Measurements from ENCODE around the gene CASK.

Gene CASK

DNA sequence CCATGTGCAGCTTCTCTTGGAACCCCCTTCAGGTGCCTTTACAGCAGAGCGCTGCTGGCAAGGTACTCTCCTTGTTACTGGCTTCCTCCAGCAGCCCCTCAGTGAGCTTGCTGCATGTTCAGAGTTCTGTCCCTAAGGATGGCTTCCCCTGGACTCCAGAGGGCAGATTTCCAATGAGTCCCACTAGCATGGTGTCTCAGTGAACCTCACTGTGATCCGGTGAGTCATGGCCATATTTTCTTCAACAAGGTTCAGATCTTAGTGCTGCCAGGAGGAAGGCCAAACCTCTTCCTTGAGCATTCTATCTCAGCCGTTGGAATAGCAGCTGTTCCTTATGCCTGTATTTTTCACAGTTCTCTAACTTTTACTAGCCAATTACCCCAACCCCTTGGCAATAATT, 98.8 kb downstream of the CASK start:
- no peak for FAIRE-seq

DNA sequence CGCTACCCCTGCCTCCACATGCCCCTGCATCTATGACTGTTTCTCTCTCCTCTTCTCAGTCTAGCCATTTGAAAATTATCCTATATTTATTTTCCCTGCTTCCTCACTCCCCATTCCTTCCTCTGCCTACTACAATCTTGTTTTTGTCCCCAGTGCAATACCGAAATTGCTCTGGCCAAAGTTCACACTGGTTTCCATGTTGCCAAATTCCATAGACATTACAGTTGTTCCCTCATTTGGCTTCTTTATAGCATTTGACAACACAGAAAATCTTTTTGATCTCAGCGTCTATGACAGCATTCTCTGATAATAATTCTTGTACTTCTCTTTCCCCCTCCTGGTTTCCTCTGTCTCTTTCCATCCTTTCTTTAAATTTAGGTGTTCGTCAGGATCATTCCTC, 100.0 kb downstream of the CASK start:
- FAIRE-seq: no peak

DNA sequence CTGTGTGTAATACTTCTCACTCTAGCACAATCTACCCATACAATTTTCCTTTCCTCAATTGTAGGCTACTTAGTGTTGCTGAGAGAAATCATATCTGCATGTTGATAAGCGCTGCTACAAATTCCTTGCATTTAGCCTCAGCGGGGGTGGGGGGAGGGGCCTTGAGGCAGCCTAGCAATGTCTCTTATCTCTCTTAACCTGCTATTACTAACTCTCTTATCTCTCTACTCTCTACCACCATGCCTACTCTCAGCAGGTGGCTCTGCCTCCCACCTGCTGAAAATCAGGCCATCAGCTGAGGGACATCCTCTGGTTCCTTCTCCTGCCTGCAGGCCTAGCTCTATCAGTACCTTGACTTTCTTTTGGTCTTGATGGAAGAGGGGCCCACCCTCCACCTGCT, 100.5 kb downstream of the CASK start:
- no peak for FAIRE-seq

DNA sequence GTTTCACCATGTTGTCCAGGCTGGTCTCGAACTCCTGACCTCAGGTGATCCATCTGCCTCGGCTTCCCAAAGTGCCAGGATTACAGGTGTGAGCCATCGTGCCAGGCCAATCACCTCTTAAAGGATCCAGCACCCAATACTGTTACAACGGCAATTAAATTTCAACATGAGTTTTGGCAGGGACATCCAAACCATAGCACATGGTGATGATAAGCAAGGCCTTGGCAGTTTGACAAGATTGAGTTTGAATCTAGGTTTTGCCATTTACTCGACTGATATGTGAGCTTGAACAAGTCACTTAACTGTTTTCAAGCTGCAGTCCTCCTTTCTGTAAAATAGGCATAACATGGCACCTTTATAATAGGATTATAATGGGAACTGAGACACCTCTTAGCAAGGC, 115.3 kb downstream of the CASK start:
- no peak for FAIRE-seq

DNA sequence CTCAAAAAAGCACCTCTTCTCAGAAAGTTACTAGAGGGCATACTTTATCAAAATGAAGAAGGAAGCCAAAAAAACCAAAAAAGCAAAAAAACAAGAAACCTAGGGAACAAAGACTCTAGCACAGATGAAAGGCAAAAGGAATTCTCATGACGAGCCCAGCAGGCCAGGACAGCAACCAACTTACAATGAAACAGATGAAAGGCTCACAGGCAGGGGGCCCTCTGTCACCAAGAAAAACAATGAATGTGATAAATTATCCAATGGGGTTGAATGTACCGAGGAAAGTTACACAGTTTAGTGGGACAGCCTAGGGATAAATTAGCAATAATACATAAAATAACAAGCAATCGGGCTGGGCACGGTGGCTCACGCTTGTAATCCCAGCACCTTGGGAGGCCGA, 120.4 kb downstream of the CASK start:
- FAIRE-seq: no peak

DNA sequence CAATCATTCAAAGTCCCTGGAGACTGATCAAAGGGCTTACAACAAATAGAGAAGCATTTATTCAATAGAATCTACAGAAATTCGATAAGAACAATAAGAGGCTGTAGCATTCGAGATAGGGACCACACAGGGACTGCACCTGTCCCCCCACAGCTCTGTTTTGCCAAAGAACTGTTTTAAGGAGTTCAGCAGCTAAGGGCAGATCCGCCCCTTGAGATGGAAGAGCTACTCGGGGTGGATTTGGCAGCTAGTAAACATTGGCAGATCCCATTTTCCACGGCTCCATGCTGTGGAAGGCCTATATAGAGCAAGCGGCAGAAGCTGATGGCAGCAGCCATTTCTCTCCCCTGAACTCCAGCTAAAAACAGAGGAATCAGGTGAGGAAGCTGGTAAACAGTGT, 123.7 kb downstream of the CASK start:
- FAIRE-seq: no peak

DNA sequence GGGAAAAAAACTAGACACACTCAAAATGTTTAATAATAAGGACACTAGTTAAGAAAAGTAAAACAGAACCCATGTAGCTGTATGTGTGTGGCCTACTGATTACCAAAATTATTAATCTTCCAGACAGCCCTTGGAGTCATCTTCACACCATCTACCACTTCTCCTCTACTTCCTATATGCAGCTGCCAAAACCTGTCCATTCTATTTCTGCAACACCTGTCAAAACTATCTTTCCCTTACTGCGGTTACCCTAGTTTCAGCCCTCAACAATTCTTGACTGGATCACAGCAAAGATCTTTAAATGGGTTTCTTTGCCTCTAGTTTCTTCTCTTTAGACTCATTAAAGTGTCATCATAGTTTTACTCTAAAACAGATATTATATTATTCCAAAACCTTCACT, 126.8 kb downstream of the CASK start:
- no peak for FAIRE-seq

DNA sequence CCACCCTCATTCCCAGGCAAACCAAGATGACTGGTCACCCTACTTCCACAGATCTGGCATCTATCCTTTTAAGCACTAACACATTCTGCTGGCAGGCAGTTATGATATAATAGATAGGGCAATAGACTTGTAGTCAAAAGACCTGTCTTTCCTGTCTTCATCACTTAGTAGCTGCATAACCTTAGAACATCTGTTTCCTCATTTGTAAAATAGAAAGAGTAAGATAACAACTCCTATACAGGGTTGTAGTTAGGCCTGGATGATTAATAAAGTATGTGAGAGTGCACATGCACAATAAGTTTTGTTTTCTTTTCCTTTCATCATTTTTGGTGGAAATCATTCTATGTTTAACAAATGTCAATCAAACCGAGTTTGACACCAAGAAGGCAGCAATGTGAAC, 127.3 kb downstream of the CASK start:
- FAIRE-seq: no peak

DNA sequence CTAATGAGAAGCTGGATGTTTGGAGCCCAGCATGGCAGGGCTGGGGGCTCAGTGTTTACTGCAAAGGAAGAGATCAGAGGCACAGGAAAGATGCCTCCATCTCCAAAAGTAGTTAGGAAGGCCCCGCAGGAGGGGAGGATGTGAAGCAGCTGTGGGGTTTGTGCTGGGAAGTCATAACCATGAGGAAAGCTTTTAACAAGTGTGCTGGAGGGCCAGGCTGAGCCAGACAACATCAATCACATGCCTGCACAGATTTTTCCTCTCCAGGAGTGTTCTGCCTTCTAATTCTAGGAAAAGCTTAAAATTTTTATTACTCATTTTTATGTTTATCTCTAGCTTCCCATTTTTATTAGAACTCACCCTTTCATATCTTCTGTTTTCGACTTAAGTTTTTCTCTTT, 134.0 kb downstream of the CASK start:
- FAIRE-seq: no peak

DNA sequence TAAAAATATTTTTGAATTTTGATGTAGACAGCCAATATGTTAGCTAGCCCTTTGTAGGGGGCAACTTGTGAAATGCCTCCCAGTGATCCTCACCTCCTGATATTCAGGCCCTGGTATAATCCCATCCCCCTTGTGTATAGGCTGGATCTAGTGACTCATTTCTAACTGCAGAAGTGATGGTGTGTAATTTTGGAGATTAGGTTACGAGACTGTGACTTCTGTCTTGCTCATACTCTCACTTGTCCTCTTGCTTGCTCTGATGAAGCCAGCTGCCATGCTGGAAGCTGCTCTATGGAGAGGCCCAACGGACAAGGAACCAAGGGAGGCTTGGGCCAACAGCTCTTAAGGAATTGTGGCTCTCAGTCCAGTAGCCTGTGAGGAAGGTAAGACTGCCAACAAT, 137.7 kb downstream of the CASK start:
- no peak for FAIRE-seq

DNA sequence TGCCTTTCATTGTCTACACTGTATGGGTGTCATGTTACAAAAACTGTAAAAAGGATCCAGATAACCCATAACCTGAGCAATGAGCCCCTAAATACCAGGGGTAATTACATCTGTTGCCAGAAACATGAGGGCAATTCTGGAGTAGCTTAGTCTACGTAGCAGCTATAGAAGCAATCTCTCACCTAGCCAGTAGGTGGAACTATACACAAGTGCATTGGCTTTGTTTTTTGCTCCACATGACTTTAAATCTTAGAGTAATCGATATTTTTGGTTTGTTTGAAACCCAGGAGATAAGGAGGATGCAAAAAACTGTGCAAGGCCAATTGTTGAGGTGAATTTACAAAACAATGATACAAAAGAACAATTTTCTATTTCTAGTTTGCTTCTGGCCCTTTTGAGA, 141.9 kb downstream of the CASK start:
- FAIRE-seq: no peak

DNA sequence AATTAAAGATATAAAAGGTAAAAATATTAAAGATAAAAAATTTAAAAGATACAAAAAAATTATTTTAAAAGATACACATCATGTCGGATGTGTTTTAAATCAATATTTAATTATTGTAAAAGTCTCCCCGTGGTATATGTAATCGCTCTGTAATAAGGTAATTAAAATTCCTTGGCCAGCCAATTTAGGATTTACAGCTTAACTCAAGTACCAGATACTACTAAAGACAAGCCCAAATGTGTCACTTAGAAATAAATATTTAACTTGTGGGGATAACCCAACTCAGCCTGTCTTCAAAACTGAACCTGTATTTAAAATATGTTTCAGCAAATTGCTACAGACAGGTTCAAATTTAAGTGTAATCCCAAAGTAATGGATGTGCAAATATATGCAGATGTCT, 143.4 kb downstream of the CASK start:
- peak; percentile 46 for FAIRE-seq

DNA sequence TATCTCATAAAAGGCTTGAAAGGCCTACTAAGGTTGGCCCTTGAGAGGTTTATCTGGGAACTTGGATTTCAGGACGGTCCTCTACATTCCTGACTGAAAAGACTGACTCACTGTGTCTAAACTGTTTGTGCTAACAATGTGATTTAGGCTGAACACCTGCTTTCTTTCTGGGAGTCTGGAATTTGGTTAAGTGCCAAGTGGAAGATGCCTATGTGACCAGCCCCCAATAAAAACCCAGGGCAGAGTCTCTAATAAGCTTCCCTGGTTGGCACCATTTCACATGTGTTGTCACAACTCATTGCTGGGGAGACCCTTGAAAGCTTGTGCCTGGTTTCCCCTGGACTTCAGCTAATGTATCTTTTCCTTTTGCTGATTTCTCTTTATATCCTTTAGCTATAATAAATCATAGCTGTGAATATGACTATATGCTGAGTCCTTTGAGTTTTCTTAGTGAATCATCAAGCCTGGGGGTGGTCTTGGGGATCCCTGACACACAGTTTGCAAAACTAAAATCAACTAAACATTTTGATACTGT, 144.3 kb downstream of the CASK start:
- no peak for FAIRE-seq

DNA sequence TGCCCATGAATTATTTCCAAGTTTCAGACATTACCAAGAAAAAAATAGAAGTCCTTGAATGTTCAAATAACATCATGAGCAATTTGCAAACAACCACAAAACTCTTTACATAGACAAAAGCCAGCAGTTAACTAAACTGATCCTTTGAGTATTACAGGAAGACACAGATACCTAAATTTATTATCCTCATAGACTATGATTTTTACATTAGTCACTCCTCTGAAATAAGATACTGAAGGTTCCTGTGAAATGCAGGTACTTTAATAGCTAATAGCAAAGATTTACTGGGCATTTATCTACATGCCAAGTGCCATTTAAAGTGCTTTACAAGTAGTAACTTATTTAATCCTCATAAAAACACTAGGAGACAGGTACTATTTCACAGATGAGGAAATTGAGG, 161.7 kb downstream of the CASK start:
- FAIRE-seq: no peak

DNA sequence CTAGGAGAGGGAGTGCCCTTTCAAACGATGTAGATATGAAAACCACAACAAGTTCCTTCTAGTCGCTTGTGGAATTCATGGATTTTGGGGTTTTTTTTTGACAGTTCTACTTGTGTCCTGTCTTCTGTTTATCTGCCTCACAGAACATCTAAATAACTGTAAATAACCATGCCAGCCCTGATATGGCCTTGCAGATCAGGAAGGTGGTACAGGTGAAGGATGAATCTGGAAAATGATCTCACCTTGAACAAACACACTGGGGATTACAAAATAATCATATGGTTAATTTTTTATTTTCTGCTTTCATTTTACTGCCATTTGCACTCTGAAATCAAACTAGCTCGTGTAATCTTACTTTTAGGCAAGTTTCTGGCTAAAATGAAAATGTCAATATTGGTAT, 162.2 kb downstream of the CASK start:
- no peak for FAIRE-seq

DNA sequence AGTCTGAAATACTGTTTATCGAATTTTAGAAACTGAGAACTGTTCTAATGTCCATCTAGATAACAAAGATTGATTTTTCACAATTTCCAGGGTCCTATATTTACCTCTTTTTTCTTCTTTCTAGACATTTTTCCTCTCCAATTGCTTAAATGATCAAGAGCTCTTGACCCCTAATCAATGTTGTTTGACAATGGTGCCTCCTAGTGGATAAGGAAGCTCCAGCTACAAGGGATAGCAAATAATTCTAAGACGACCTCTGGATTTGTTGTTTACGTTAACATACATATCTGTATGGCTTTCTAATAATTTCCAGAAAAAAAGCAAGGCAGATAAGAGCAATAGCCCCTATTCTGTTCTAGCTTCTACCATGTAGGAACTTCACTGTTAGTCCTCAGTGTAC, 163.5 kb downstream of the CASK start:
- peak; percentile 28 for FAIRE-seq

DNA sequence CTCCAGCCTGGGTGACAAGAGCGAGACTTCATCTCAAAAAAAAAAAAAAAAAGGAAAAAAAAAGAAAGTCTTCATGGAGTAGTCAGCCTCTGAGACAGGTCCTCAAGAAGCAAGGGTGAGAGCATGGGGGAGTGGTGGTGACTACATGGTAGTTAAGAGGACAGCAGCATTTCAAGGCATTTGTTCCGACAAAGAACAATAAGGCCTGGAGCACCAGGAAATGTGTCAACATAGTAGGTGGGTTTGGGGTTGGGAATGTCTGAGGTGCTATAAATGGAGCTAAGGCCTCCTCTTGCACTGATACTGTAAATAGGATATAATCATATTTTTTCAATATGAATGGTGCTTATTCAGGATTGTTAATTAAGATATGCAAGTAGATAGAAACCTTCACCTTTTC, 165.0 kb downstream of the CASK start:
- no peak for FAIRE-seq

DNA sequence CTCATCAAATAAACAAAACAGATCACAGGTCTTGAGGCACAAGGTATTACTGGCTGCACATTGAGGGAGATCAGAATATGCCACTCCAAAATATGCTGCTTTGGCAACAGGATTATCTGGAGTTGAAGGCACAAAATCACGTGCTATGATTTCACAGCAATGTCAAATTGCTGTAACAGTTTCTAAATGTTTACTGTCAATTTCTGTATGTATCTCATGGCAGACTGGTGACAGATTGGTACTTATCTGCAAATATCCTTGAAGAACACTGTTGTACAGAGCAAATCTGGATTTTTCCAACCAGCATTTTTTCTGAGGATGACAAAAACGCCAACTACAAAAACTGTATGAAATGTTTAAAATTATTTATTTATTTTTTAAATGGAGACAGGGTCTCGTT, 172.6 kb downstream of the CASK start:
- no peak for FAIRE-seq

DNA sequence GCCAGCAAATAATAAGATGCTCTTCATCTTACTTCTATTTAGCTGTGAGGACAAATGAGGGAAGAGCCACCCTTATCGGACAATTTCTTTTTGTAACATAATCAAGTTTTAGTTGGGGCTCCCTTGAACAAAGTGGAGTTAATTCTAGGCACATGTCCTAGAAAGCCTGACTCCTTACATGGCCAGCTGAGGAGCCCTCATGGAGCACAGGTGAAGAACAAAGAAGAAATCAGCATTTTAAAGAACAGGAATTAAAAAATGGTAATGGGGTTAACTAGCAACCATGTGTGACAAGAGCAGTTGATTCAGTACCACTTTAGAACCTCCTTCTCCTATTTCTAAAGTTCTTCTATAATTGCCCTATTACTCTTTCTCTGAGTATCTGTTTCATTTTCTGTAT, 183.5 kb downstream of the CASK start:
- FAIRE-seq: no peak

DNA sequence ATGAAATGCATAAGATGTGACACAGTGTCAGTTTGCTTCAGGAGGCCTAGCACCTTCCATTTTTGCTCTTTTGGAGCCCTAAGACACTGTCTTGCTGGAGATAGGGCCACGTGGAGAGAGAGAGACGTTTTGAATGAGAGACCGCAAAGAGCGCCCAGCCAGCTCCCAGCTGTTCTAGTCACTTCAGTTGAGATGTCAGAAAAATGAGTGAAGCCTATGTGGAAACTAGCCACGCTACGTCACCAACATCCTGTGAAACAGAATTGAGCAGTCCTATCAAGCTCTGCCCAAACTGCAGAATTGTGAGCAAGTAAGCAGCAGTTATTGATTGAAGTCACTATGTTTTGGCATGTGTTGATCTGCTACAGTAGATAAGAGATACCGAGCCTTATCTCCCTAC, 186.3 kb downstream of the CASK start:
- no peak for FAIRE-seq

DNA sequence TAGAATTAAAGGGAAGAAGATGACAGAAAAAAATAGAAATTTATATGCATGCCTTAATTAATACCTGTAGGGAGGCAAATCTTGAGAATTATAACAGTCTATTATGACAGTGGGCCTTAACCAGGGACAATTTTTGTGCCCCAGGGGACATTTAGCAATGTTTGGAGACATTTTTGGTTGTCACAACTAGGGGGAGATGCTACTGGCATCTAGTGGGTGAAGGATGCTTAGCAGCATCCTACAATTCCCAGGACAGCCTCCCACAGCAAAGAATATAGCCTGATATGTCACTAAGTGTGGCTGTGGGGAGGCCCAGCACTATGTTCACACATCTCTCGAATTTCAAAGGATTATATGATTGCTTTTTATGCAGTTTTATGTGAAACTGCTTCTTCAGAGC, 188.8 kb downstream of the CASK start:
- FAIRE-seq: no peak

DNA sequence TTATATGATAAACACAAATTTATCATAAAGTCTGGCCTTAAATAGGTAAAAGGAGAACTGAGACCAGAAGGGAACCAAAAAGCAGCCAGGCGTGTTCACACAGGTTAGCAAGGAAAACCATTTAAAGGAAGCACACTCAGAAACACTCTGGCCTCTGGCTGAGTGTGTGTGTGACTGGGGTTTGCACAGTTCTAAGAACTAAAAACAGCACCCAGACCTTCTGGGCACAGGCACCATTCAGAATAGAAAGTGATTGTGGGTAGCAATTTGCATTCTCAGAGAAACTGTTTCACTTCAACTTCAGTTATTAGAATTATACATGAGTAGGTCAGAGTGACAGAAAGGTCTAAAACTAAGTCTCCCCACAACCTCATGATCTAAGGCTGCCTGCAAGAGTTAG, 189.4 kb downstream of the CASK start:
- FAIRE-seq: no peak

DNA sequence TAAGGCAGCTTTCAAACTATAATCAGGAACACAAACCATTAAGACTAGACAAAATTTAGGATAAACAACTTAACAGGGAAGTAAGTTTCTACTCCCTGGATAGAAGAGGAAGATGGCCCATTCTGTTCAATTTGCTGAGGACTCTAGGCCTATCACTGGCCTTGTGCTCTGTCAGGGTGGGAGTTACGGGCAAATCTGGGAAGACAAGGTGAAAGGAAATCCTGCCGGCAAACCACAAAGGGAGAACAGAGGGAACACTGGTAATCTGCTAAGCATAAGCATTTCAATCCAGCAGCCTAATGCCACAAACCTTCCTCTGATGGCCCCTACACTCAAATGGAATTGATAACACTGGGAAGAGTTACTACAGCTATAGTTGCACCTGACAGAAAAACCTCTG, 191.1 kb downstream of the CASK start:
- FAIRE-seq: no peak

DNA sequence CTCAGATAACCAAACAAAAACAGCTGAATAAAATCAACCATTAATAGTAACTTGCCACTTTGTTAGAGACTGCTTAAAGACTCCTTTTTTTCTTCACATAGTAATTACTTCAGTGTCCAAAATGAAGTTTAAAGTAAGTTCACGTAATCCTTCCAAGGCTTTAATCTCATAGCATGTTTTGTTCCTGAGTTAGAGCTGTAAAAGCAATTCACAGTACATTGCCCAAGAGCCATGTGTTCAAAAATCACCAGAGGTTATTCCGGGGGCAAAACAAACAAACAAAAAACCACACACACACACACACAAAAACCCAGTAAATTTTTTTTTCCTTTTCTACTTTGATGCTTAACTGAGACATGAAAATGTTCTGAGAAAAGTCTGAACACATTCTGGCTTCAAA, 193.3 kb downstream of the CASK start:
- no peak for FAIRE-seq

DNA sequence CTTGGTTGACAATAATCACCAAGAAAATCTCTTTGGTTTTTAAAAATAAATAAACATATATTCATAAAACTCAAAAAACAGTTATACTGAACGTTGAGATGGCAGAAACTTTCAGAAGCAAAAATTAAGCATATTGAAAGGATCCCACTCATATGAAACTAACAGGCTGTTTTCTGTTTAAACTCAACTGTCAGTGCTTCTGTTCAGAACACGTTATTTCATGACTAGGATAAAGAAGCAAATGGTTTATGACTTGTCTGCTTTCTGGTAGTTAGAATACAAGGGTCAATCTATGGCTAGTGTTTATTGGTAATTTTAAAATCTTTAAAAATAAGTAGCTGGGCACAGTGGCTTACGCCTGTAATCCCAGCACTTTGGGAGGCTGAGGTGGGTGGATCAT, 195.2 kb downstream of the CASK start:
- FAIRE-seq: no peak

DNA sequence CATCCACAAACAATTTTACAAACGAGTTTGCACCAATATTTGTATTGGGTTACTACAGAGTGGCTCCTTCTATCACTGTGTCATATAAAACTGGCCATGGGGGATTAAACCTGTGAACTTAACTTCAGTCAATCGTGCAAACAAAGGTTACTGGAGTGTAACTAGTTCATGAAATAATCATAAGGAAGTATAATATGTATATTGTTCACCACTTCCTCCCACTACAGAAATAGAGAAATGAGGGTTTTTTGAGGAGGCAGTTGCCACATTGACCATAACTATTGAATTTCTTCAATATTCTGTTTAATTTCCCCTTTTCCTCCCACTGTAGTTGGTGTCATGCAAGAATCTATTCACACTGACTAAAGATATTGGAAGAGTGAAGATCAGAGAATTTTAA, 199.5 kb downstream of the CASK start, which contains the start of gene GPR82:
Gene GPR82 (plus strand): TSS at position 356 of the 400 bp plus-strand sequence. CDS start 2,846 bp downstream, outside the sequence.
- no peak for FAIRE-seq

All from TTC549 (cell line).